H9 (cell line): ENCODE data around the gene KDF1. TPM values are rescaled to one million over a fixed set of nuclear protein-coding genes. Genes with fewer than 3 reads are reported as not detected.

ENCODE experiments used
- DNase-seq: peaks from one replicate; pipeline ENCODE4 v3.0.0-alpha.2; 2017
- H2AFZ ChIP-seq: one replicate; pipeline ENCODE4 v1.6.1; 2013; ENCODE audit warnings: mild to moderate bottlenecking, low read length, control low read depth, moderate library complexity
- H2AK5ac ChIP-seq: 2 replicates; pipeline ENCODE4 v1.6.1; 2013; ENCODE audit warnings: low read length, control low read depth, mixed read lengths; ENCODE audit not compliant: insufficient read length
- H2BK120ac ChIP-seq: one replicate; pipeline ENCODE4 v1.6.1; 2013; ENCODE audit warnings: low read depth, mild to moderate bottlenecking, low read length, control low read depth, inconsistent platforms; ENCODE audit not compliant: poor library complexity, severe bottlenecking
- H2BK12ac ChIP-seq: 2 replicates; pipeline ENCODE4 v1.6.1; 2013; ENCODE audit warnings: low read length, control low read depth, mixed read lengths, low read depth; ENCODE audit not compliant: insufficient read length
- H2BK15ac ChIP-seq: 2 replicates; pipeline ENCODE4 v1.6.1; 2013; ENCODE audit warnings: low read depth, low read length, control low read depth
- H2BK20ac ChIP-seq: one replicate; pipeline ENCODE4 v1.6.1; 2013; ENCODE audit warnings: low read depth, mild to moderate bottlenecking, low read length, control low read depth, inconsistent platforms; ENCODE audit not compliant: poor library complexity, severe bottlenecking
- H2BK5ac ChIP-seq: 2 replicates; pipeline ENCODE4 v1.6.1; 2013; ENCODE audit warnings: low read length, control low read depth, mixed read lengths; ENCODE audit not compliant: insufficient read length
- H3K14ac ChIP-seq: 2 replicates; pipeline ENCODE4 v1.6.1; 2013; ENCODE audit warnings: low read length, control low read depth; ENCODE audit not compliant: insufficient read depth
- H3K18ac ChIP-seq: 2 replicates; pipeline ENCODE4 v1.6.1; 2013; ENCODE audit warnings: low read depth, mild to moderate bottlenecking, mixed read lengths, low read length, control low read depth; ENCODE audit not compliant: insufficient read length
- H3K23ac ChIP-seq: 2 replicates; pipeline ENCODE4 v1.6.1; 2013; ENCODE audit warnings: low read length, control low read depth, mixed read lengths, low read depth; ENCODE audit not compliant: insufficient read length
- H3K23me2 ChIP-seq: 2 replicates; pipeline ENCODE4 v1.6.1; 2013; ENCODE audit warnings: low read depth, mild to moderate bottlenecking, mixed read lengths, low read length, control low read depth; ENCODE audit not compliant: insufficient read length, poor library complexity, severe bottlenecking
- H3K27ac ChIP-seq: 2 replicates; pipeline ENCODE4 v1.5.1; 2013; ENCODE audit warnings: low read length, control low read depth, mixed read lengths, low read depth; ENCODE audit not compliant: insufficient read length
- H3K27me3 ChIP-seq: 2 replicates; pipeline ENCODE4 v1.6.1; 2013; ENCODE audit warnings: low read length, control low read depth, inconsistent platforms; ENCODE audit not compliant: insufficient read depth
- H3K4ac ChIP-seq: 2 replicates; pipeline ENCODE4 v1.6.1; 2013; ENCODE audit warnings: low read depth, mild to moderate bottlenecking, control low read depth, inconsistent platforms, low read length, moderate library complexity
- H3K4me1 ChIP-seq: 2 replicates; pipeline ENCODE4 v1.6.1; 2013; ENCODE audit warnings: low read length, control low read depth, inconsistent platforms; ENCODE audit not compliant: insufficient read depth
- H3K4me2 ChIP-seq: 2 replicates; pipeline ENCODE4 v1.6.1; 2013; ENCODE audit warnings: low read length, control low read depth, mixed read lengths; ENCODE audit not compliant: insufficient read length, insufficient read depth
- H3K56ac ChIP-seq: 2 replicates; pipeline ENCODE4 v1.6.1; 2013; ENCODE audit warnings: low read depth, mild to moderate bottlenecking, mixed read lengths, low read length, control low read depth; ENCODE audit not compliant: insufficient read length
- H3K79me1 ChIP-seq: 2 replicates; pipeline ENCODE4 v1.6.1; 2013; ENCODE audit warnings: low read depth, mild to moderate bottlenecking, moderate library complexity, low read length, control low read depth, inconsistent platforms; ENCODE audit not compliant: insufficient read depth, poor library complexity, severe bottlenecking
- H3K79me2 ChIP-seq: 2 replicates; pipeline ENCODE4 v1.6.1; 2013; ENCODE audit warnings: low read length, control low read depth, inconsistent platforms; ENCODE audit not compliant: insufficient read depth
- H3K9ac ChIP-seq: 2 replicates; pipeline ENCODE4 v1.6.1; 2013; ENCODE audit warnings: low read length, control low read depth, mixed read lengths; ENCODE audit not compliant: insufficient read length; ENCODE audit errors: extremely low read depth
- H3K9me3 ChIP-seq: one replicate; pipeline ENCODE4 v1.6.1; 2013; ENCODE audit warnings: low read depth, low read length, inconsistent platforms; ENCODE audit not compliant: control insufficient read depth
- H3T11ph ChIP-seq: one replicate; pipeline ENCODE4 v1.6.1; 2013; ENCODE audit warnings: mild to moderate bottlenecking, low read length, control low read depth, inconsistent platforms
- H4K20me1 ChIP-seq: one replicate; pipeline ENCODE4 v1.6.1; 2013; ENCODE audit not compliant: control insufficient read depth, insufficient read length, insufficient read depth
- H4K5ac ChIP-seq: 2 replicates; pipeline ENCODE4 v1.6.1; 2013; ENCODE audit warnings: low read depth, mild to moderate bottlenecking, mixed read lengths, low read length, control low read depth; ENCODE audit not compliant: insufficient read length
- H4K8ac ChIP-seq: replicated peaks from 2 replicates; pipeline ENCODE4 v1.6.1; 2013; ENCODE audit warnings: low read length, control low read depth, mixed read lengths, low read depth; ENCODE audit not compliant: insufficient read length
- H4K91ac ChIP-seq: 2 replicates; pipeline ENCODE4 v1.6.1; 2013; ENCODE audit warnings: low read depth, mild to moderate bottlenecking, moderate library complexity, mixed read lengths, low read length, control low read depth; ENCODE audit not compliant: insufficient read length
- H3K27ac Mint-ChIP-seq, 3 experiments: 2 replicates in 2 of 3; 3 replicates in 1 of 3; pipeline ENCODE4 v1.8.0; 2020 to 2021; ENCODE audit warnings: mixed read lengths in 3 of 3, mild to moderate bottlenecking in 1 of 3, moderate library complexity in 1 of 3
- H3K27me3 Mint-ChIP-seq: 2 replicates; pipeline ENCODE4 v1.8.0; 2021; ENCODE audit warnings: low read depth, mild to moderate bottlenecking, moderate library complexity, mixed read lengths
- H3K36me3 Mint-ChIP-seq, 3 experiments: 2 replicates in 2 of 3; 3 replicates in 1 of 3; pipeline ENCODE4 v1.8.0; 2020 to 2021; ENCODE audit warnings: low read depth in 3 of 3, mixed read lengths in 3 of 3; ENCODE audit not compliant: insufficient read depth in 1 of 3
- H3K4me1 Mint-ChIP-seq, 2 experiments: 2 replicates each; pipeline ENCODE4 v1.8.0; 2020; ENCODE audit warnings: mixed read lengths in 2 of 2
- H3K4me3 Mint-ChIP-seq, 2 experiments: 2 replicates in 1 of 2; 3 replicates in 1 of 2; pipeline ENCODE4 v1.8.0; 2020 to 2021; ENCODE audit warnings: mild to moderate bottlenecking in 2 of 2, mixed read lengths in 2 of 2, moderate library complexity in 1 of 2
- H3K9me3 Mint-ChIP-seq, 2 experiments: 2 replicates in 1 of 2; 3 replicates in 1 of 2; pipeline ENCODE4 v1.8.0; 2020; ENCODE audit warnings: mild to moderate bottlenecking in 2 of 2, mixed read lengths in 2 of 2, moderate library complexity in 1 of 2
- WGBS: extraction: QIAGEN DNeasy Blood & Tissue Kit; methylation state at CpG from one replicate; pipeline ENCODE4 v1.1.7; 2013; ENCODE audit warnings: missing lambda C conversion rate, low lambda C conversion rate, mixed read lengths; ENCODE audit not compliant: insufficient read length; ENCODE audit errors: extremely low coverage; 5-methylcytosine and 5-hydroxymethylcytosine counted together
- total RNA-seq: library from RNA; stranded (reverse); gene quantifications from 2 replicates; pipeline ENCODE4 v1.2.1, GENCODE V29; 2021
- TF ChIP-seq, protein P1 (sequence below): fragments of 200-600 bp; sonication (generic); conservative IDR thresholded peaks from 3 replicates; pipeline ENCODE4 v1.8.0; 2021; ENCODE audit warnings: antibody characterized with exemption, mild to moderate bottlenecking

KDF1 gene
- total RNA-seq, 1 experiment from 2014 or later = 17.6 TPM

DNA sequence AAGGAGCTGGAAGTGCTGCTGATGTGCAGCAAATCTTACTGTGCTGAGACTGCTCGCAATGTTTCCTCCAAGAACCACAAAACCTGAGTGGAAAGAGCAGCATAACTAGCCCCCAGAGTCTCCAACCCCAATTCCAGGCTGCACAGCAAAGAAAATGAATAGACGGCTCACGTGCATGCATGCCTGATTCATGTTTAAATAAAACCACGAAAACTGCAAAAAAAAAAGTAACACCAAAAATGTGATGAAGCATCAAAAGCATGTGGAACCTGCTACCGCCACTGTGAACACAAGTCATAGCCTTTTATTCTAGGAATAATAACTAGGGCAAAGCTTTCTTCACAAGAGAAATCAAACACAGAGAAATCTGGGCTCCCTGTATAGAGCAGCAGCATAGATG, 23.6 kb upstream of the KDF1 start:
- no peak overlapping the region for H2BK12ac ChIP-seq

More for the DNA sequence above, 23.6 kb upstream of the KDF1 start:
- H3K9me3 ChIP-seq = no peaks in the 10 kb centered on the region
- H3K56ac ChIP-seq = no peak overlapping the region
- H3K4me1 ChIP-seq = no peaks in the 10 kb centered on the region
- no peak overlapping the region for H3K27ac Mint-ChIP-seq
- no peaks in the 10 kb centered on the region for H3K23me2 ChIP-seq
- no peak overlapping the region for H3K9ac ChIP-seq
- no peak overlapping the region for H2BK20ac ChIP-seq
- no peaks in the 10 kb centered on the region for H3K27me3 ChIP-seq
- H2BK5ac ChIP-seq = no peak overlapping the region
- H3K27ac ChIP-seq = no peak overlapping the region
- no peak overlapping the region for H2BK120ac ChIP-seq
- H3K27me3 Mint-ChIP-seq = peaks cover 10% of the 10 kb centered on the region
- H3K4ac ChIP-seq = no peak overlapping the region
- no peak overlapping the region for H3K4me2 ChIP-seq
- H3K79me1 ChIP-seq = peaks cover 3% of the 10 kb centered on the region
- H3K23ac ChIP-seq = no peak overlapping the region
- no peak overlapping the region for H3K14ac ChIP-seq
- no peaks in the 10 kb centered on the region for H4K20me1 ChIP-seq
- DNase-seq = no peak
- no peak overlapping the region for H4K8ac ChIP-seq
- H3K9me3 Mint-ChIP-seq = no peaks in the 10 kb centered on the region
- no peak overlapping the region for H2AK5ac ChIP-seq
- no peaks in the 10 kb centered on the region for H3K36me3 Mint-ChIP-seq
- H2BK15ac ChIP-seq = no peak overlapping the region
- no peaks in the 10 kb centered on the region for H3K79me2 ChIP-seq
- no peak overlapping the region for H2AFZ ChIP-seq
- no peak overlapping the region for H3K4me3 Mint-ChIP-seq
- no peak overlapping the region for H4K5ac ChIP-seq
- no peak overlapping the region for H3T11ph ChIP-seq
- no peak overlapping the region for H4K91ac ChIP-seq
- no peak overlapping the region for H3K18ac ChIP-seq
- TF ChIP-seq, protein P1, sequence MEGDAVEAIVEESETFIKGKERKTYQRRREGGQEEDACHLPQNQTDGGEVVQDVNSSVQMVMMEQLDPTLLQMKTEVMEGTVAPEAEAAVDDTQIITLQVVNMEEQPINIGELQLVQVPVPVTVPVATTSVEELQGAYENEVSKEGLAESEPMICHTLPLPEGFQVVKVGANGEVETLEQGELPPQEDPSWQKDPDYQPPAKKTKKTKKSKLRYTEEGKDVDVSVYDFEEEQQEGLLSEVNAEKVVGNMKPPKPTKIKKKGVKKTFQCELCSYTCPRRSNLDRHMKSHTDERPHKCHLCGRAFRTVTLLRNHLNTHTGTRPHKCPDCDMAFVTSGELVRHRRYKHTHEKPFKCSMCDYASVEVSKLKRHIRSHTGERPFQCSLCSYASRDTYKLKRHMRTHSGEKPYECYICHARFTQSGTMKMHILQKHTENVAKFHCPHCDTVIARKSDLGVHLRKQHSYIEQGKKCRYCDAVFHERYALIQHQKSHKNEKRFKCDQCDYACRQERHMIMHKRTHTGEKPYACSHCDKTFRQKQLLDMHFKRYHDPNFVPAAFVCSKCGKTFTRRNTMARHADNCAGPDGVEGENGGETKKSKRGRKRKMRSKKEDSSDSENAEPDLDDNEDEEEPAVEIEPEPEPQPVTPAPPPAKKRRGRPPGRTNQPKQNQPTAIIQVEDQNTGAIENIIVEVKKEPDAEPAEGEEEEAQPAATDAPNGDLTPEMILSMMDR = no peak
- 0 out of 4 replicates have a peak, but pooled peaks cover 0 to 3% of the 10 kb centered on the region in 2 experiments for H3K4me1 Mint-ChIP-seq
- WGBS = no CpG with 5 or more reads among the region's 5 CpGs
